ENCODE data around the gene CD99L2. TPM values are rescaled to one million over a fixed set of nuclear protein-coding genes. Genes with fewer than 3 reads are reported as not detected.
A peak's percentile ranks its signal among the peaks of the same experiment; 100 is the strongest.

The CD99L2 gene
- total and polyA plus RNA-seq, 2 donors (not counting 1 experiment from before 2014, with no cell fraction given) = 40.6 to 55.5 TPM

DNA sequence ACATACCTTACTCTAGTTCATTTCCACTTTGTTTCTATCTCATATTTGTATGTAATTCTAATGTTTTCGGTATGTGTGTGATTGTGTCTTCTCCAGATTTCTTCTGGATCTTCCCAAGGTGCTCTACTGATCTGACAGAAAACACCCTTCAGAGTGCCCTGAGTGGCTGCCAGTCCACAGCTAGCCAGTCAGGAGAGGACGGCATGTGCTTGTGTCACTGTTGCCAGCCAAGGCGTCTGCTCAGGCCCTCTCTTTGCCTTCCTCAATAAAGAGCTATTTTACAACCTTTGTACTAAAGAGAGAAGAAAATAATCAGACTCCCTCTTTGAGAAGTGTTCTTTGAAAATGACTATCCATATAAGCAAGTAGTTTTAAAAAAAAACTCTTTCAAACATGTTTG lies 29.0 kb downstream of the CD99L2 start:
- Histone ChIP-seq H3K9ac (ENCODE audit: insufficient read depth, low read length) (no peak overlapping the region), H2AFZ (ENCODE audit: low read length) (no peak overlapping the region), H3K9me3 (ENCODE audit: control insufficient read depth, insufficient read depth, low read depth, low read length) (no peaks in the 10 kb centered on the region), H3K4me2 (ENCODE audit: extremely low read depth, insufficient read depth, low read length) (no peak overlapping the region), H4K20me1 (ENCODE audit: control insufficient read depth, extremely low read depth, insufficient read depth, low read length) (no peaks in the 10 kb centered on the region), H3K4me3 (replicated peaks in 1 of 4; ENCODE audit: control extremely low read depth in 1 of 4, insufficient read depth in 1 of 4, low read depth in 3 of 4, low read length in 4 of 4) (no peak overlapping the region), H3K36me3 (ENCODE audit: control insufficient read depth, insufficient read depth, low read length) (no peaks in the 10 kb centered on the region), H3K27ac (ENCODE audit: insufficient read depth, low read length) (no peak overlapping the region), H3K79me2 (ENCODE audit: control insufficient read depth, insufficient read depth, low read length) (no peaks in the 10 kb centered on the region), H3K4me1 (ENCODE audit: control insufficient read depth, extremely low read depth, insufficient read depth, low read length) (peaks cover 3% of the 10 kb centered on the region), H3K27me3 (ENCODE audit: control insufficient read depth, insufficient read depth, low read length) (no peaks in the 10 kb centered on the region)
- TF ChIP-seq, protein P1, sequence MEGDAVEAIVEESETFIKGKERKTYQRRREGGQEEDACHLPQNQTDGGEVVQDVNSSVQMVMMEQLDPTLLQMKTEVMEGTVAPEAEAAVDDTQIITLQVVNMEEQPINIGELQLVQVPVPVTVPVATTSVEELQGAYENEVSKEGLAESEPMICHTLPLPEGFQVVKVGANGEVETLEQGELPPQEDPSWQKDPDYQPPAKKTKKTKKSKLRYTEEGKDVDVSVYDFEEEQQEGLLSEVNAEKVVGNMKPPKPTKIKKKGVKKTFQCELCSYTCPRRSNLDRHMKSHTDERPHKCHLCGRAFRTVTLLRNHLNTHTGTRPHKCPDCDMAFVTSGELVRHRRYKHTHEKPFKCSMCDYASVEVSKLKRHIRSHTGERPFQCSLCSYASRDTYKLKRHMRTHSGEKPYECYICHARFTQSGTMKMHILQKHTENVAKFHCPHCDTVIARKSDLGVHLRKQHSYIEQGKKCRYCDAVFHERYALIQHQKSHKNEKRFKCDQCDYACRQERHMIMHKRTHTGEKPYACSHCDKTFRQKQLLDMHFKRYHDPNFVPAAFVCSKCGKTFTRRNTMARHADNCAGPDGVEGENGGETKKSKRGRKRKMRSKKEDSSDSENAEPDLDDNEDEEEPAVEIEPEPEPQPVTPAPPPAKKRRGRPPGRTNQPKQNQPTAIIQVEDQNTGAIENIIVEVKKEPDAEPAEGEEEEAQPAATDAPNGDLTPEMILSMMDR (conservative IDR thresholded peaks at IDR 0.05 in 1 of 2, IDR thresholded peaks at IDR 0.05 in 1 of 2; ENCODE audit: low read depth in 1 of 2, low read length in 2 of 2) = no peak
- TF ChIP-seq EZH2 (IDR thresholded peaks at IDR 0.05; ENCODE audit: low read length, missing control alignments) = no peak
- no peak for DNase-seq (ENCODE audit: low read depth in 2 of 2)

DNA sequence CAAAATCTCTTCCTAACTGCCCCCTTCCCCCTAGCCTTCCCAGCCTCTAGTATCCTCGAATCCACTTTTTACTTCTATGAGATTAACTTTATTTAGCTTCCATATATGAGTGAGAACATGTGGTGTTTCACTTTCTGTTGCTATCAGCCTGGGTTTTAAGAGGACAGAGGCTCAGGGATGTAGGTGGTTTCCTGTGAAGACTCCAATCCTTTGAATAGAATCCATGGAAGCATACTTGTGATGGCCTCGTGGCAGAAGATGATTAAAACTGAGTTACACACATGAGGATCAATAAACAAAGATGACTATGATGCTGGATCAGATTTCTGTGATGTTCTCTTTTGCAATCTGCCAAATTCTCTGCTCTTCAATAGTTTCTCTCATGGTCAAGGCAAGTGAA lies 29.8 kb downstream of the CD99L2 start:
- Histone ChIP-seq H4K20me1 (ENCODE audit: control insufficient read depth, extremely low read depth, insufficient read depth, low read length) (no peaks in the 10 kb centered on the region), H3K27me3 (ENCODE audit: control insufficient read depth, insufficient read depth, low read length) (no peaks in the 10 kb centered on the region), H3K79me2 (ENCODE audit: control insufficient read depth, insufficient read depth, low read length) (no peaks in the 10 kb centered on the region), H3K9ac (ENCODE audit: insufficient read depth, low read length) (no peak overlapping the region), H3K4me3 (replicated peaks in 1 of 4; ENCODE audit: control extremely low read depth in 1 of 4, insufficient read depth in 1 of 4, low read depth in 3 of 4, low read length in 4 of 4) (no peak overlapping the region), H3K4me2 (ENCODE audit: extremely low read depth, insufficient read depth, low read length) (no peak overlapping the region), H3K36me3 (ENCODE audit: control insufficient read depth, insufficient read depth, low read length) (no peaks in the 10 kb centered on the region), H3K4me1 (ENCODE audit: control insufficient read depth, extremely low read depth, insufficient read depth, low read length) (peaks cover 3% of the 10 kb centered on the region), H3K9me3 (ENCODE audit: control insufficient read depth, insufficient read depth, low read depth, low read length) (no peaks in the 10 kb centered on the region), H3K27ac (ENCODE audit: insufficient read depth, low read length) (no peak overlapping the region), H2AFZ (ENCODE audit: low read length) (no peak overlapping the region)
- DNase-seq (ENCODE audit: low read depth in 2 of 2) = peak in 1 of 2 donors; percentile 33
- no peak for TF ChIP-seq EZH2 (IDR thresholded peaks at IDR 0.05; ENCODE audit: low read length, missing control alignments)
- TF ChIP-seq, protein P1 (conservative IDR thresholded peaks at IDR 0.05 in 1 of 2, IDR thresholded peaks at IDR 0.05 in 1 of 2; ENCODE audit: low read depth in 1 of 2, low read length in 2 of 2) = no peak

DNA sequence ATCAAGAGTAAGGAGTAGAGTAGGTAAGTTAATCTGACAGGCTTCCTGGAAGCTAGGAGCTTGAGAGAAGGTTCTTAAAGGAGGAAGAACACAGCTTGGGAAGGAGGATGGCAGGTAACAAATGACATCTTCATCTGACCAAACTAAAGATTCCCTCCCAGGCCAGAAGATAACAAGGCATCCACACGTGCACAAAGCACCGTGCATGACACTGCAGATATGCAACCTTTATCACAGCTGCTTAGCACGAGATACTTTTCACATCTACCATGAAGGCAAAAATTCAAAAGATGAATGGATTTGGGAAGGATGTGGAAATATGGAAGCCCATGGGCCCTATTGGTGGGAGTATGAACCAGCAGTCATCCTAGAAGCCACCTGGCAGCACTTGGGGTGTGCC lies 34.3 kb downstream of the CD99L2 start:
- Histone ChIP-seq H3K27me3 (ENCODE audit: control insufficient read depth, insufficient read depth, low read length) (no peaks in the 10 kb centered on the region), H3K4me3 (replicated peaks in 1 of 4; ENCODE audit: control extremely low read depth in 1 of 4, insufficient read depth in 1 of 4, low read depth in 3 of 4, low read length in 4 of 4) (no peak overlapping the region), H3K79me2 (ENCODE audit: control insufficient read depth, insufficient read depth, low read length) (no peaks in the 10 kb centered on the region), H3K9ac (ENCODE audit: insufficient read depth, low read length) (no peak overlapping the region), H3K9me3 (ENCODE audit: control insufficient read depth, insufficient read depth, low read depth, low read length) (no peaks in the 10 kb centered on the region), H3K36me3 (ENCODE audit: control insufficient read depth, insufficient read depth, low read length) (no peaks in the 10 kb centered on the region), H3K4me2 (ENCODE audit: extremely low read depth, insufficient read depth, low read length) (no peak overlapping the region), H2AFZ (ENCODE audit: low read length) (no peak overlapping the region), H3K4me1 (ENCODE audit: control insufficient read depth, extremely low read depth, insufficient read depth, low read length) (no peaks in the 10 kb centered on the region), H3K27ac (ENCODE audit: insufficient read depth, low read length) (no peak overlapping the region), H4K20me1 (ENCODE audit: control insufficient read depth, extremely low read depth, insufficient read depth, low read length) (no peaks in the 10 kb centered on the region)
- no peak for DNase-seq (ENCODE audit: low read depth in 2 of 2)
- TF ChIP-seq EZH2 (IDR thresholded peaks at IDR 0.05; ENCODE audit: low read length, missing control alignments) = no peak
- TF ChIP-seq, protein P1 (conservative IDR thresholded peaks at IDR 0.05 in 1 of 2, IDR thresholded peaks at IDR 0.05 in 1 of 2; ENCODE audit: low read depth in 1 of 2, low read length in 2 of 2) = no peak
